PC-3 (cell line): ENCODE results near the gene RGS13. TPM values are rescaled to one million over a fixed set of nuclear protein-coding genes. Genes with fewer than 3 reads are reported as not detected.

Experiments used
- ATAC-seq: fragments of 200-7000 bp; cut with Tn5 transposase; 2 replicates; pipeline ENCODE4 v1.9.1; 2020; ENCODE audit warnings: mild to moderate bottlenecking, moderate library complexity
- BruUV-seq: library from RNA; stranded (reverse); fragments of 400-500 nt; replicated peaks from 2 replicates; lab custom pipeline; 2021; lab: Mats Ljungman, UMichigan
- CTCF ChIA-PET: fragments of 300-600 bp; sonication (Branson Sonifier 250); formaldehyde crosslinking; loops from one replicate; lab custom pipeline; 2022; ENCODE audit warnings: antibody characterized with exemption; lab: Charles Lee
- POLR2A ChIA-PET: fragments of 300-600 bp; sonication (Branson Sonifier 250); formaldehyde crosslinking; loops from one replicate; lab custom pipeline; 2022; ENCODE audit warnings: antibody characterized with exemption; ENCODE audit not compliant: unreplicated experiment; lab: Charles Lee
- DNase-seq: peaks from one replicate; pipeline ENCODE4 v3.0.0-alpha.2; 2015
- H2AFZ ChIP-seq: fragments of 300-600 bp; sonication (generic); 2 replicates; pipeline ENCODE4 v1.6.0; 2016; ENCODE audit warnings: antibody characterized with exemption, low read length
- H3F3A ChIP-seq: fragments of 300-600 bp; sonication (generic); one replicate; pipeline ENCODE4 v1.6.0; 2017; ENCODE audit warnings: antibody characterized with exemption, low read length, control low read depth, mild to moderate bottlenecking; ENCODE audit not compliant: unreplicated experiment
- H3K27ac ChIP-seq: fragments of 300-600 bp; sonication (generic); 2 replicates; pipeline ENCODE4 v1.5.1; 2016; ENCODE audit warnings: mild to moderate bottlenecking, low read length
- H3K27me3 ChIP-seq: fragments of 300-600 bp; sonication (generic); 2 replicates; pipeline ENCODE4 v1.6.1; 2016; ENCODE audit warnings: low read length, mixed read lengths
- H3K36me3 ChIP-seq: fragments of 300-600 bp; sonication (generic); 2 replicates; pipeline ENCODE4 v1.6.1; 2016; ENCODE audit warnings: low read depth, mixed run types, low read length, mixed read lengths
- H3K4me1 ChIP-seq: fragments of 300-600 bp; sonication (generic); 2 replicates; pipeline ENCODE4 v1.5.1; 2016; ENCODE audit warnings: low read length; ENCODE audit not compliant: insufficient read depth
- H3K4me2 ChIP-seq: fragments of 300-600 bp; sonication (generic); 2 replicates; pipeline ENCODE4 v1.6.0; 2016; ENCODE audit warnings: low read length
- H3K4me3 ChIP-seq: fragments of 300-600 bp; sonication (generic); 2 replicates; pipeline ENCODE4 v1.5.1; 2016; ENCODE audit warnings: mild to moderate bottlenecking, low read length, mixed read lengths
- H3K79me2 ChIP-seq: fragments of 300-600 bp; sonication (generic); 2 replicates; pipeline ENCODE4 v1.6.1; 2017; ENCODE audit warnings: low read length, mixed read lengths
- H3K9ac ChIP-seq: fragments of 300-600 bp; sonication (generic); 2 replicates; pipeline ENCODE4 v1.6.0; 2016; ENCODE audit warnings: mild to moderate bottlenecking, low read length
- H3K9me2 ChIP-seq: fragments of 300-600 bp; sonication (generic); replicated peaks from 2 replicates; pipeline ENCODE4 v1.6.1; 2016; ENCODE audit warnings: mixed run types, low read length, mixed read lengths
- H3K9me3 ChIP-seq: fragments of 300-600 bp; sonication (generic); 2 replicates; pipeline ENCODE4 v1.6.1; 2016; ENCODE audit warnings: low read length, mixed read lengths
- H4K20me1 ChIP-seq: fragments of 300-600 bp; sonication (generic); 2 replicates; pipeline ENCODE4 v1.6.1; 2016; ENCODE audit warnings: low read length, mixed read lengths
- EZH2 ChIP-seq: fragments of 300-600 bp; sonication (generic); IDR thresholded peaks from one replicate; pipeline ENCODE4 v1.6.1; 2017; ENCODE audit warnings: antibody characterized with exemption, mild to moderate bottlenecking, low read length; ENCODE audit not compliant: unreplicated experiment
- EZH2phosphoT487 ChIP-seq: fragments of 300-600 bp; sonication (generic); IDR thresholded peaks from 2 replicates; pipeline ENCODE4 v1.6.1; 2018; ENCODE audit warnings: mild to moderate bottlenecking, antibody characterized with exemption, low read length, borderline replicate concordance
- intact Hi-C: fragments of 100-400 bp; cut with micrococcal nuclease; formaldehyde crosslinking; loops from 2 replicates; pipeline ENCODE4 v1.9.0; 2023
- total RNA-seq: library from RNA; depleted of rRNA; stranded (reverse); fragments of >200 nt; gene quantifications from 2 replicates; pipeline ENCODE4 v1.2.3, GENCODE V29; 2014
- TF ChIP-seq, protein P1 (sequence below): fragments of 300-600 bp; sonication (generic); conservative IDR thresholded peaks from 2 replicates; pipeline ENCODE4 v1.5.1; 2017; ENCODE audit warnings: antibody characterized with exemption, low read depth, mild to moderate bottlenecking, low read length

The RGS13 gene
- total RNA-seq, 1 experiment from 2014 or later: 0.22 TPM

DNA sequence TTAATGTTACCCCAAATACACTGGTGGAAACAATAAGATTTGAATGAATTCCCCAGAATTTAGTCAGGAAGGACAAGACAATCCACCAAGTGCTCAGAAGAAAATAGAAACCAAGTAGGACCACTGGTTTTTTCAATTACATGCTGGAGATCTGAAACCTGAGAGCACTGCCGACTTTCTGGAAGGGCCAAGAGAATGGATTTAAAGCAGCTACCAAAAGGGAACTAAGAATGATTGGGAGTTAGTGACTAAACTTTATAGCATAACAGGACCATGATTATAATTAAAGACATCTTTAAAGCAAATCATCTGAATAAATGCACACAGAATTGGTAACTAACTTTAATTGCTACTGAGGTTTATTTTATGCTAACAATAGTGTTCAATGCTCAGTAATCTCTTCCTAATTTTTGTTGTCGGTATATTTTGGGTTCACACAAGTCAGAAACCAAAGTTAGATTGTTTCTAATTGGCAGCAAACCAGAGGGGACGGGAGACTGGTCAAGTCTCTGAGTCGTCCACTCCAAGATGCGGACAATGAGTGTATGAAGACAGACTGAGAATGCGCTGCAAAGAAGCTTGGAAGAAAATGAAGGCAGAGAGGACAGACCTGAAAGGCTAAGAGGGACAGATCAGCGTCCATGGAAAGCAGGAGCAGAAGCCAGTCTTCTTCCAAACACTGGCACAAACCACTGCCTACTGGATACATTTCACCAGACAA is 2.3 kb upstream of the RGS13 start:
- CTCF ChIA-PET: no interaction called here

GRCh38 chr1:192635041-192635440 is 906 bp upstream of the RGS13 start:
- Histone ChIP-seq H3F3A (no peaks in the 10 kb centered on the region), H3K9ac (no peak overlapping the region), H3K27ac (no peak overlapping the region), H3K9me3 (no peaks in the 10 kb centered on the region), H3K27me3 (no peaks in the 10 kb centered on the region), H3K36me3 (no peaks in the 10 kb centered on the region), H3K4me3 (no peak overlapping the region), H4K20me1 (no peaks in the 10 kb centered on the region), H3K4me2 (no peak overlapping the region), H3K79me2 (no peaks in the 10 kb centered on the region), H3K4me1 (peaks cover 33% of the 10 kb centered on the region), H3K9me2 (no peaks in the 10 kb centered on the region), H2AFZ (no peak overlapping the region)
- no peak for DNase-seq
- no TSS peak for BruUV-seq
- POLR2A ChIA-PET: no interaction called here
- CTCF ChIA-PET: no interaction called here
- TF ChIP-seq EZH2phosphoT487 (no peak), EZH2 (no peak)
- TF ChIP-seq, protein P1, sequence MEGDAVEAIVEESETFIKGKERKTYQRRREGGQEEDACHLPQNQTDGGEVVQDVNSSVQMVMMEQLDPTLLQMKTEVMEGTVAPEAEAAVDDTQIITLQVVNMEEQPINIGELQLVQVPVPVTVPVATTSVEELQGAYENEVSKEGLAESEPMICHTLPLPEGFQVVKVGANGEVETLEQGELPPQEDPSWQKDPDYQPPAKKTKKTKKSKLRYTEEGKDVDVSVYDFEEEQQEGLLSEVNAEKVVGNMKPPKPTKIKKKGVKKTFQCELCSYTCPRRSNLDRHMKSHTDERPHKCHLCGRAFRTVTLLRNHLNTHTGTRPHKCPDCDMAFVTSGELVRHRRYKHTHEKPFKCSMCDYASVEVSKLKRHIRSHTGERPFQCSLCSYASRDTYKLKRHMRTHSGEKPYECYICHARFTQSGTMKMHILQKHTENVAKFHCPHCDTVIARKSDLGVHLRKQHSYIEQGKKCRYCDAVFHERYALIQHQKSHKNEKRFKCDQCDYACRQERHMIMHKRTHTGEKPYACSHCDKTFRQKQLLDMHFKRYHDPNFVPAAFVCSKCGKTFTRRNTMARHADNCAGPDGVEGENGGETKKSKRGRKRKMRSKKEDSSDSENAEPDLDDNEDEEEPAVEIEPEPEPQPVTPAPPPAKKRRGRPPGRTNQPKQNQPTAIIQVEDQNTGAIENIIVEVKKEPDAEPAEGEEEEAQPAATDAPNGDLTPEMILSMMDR: no peak
- no peak for ATAC-seq
- intact Hi-C loops: no loop called here

More for the DNA sequence above, 2.3 kb upstream of the RGS13 start:
- no peaks in the 10 kb centered on the region for H3K9me2 ChIP-seq
- no TSS peak for BruUV-seq
- no peaks in the 10 kb centered on the region for H3K36me3 ChIP-seq
- no peak overlapping the region for H3K27ac ChIP-seq
- intact Hi-C loops: no loop called here
- TF ChIP-seq EZH2phosphoT487 (no peak), EZH2 (no peak)
- TF ChIP-seq, protein P1: no peak
- no peak for DNase-seq
- H2AFZ ChIP-seq: no peak overlapping the region
- H3K9ac ChIP-seq: no peak overlapping the region
- no peak for ATAC-seq
- no peaks in the 10 kb centered on the region for H3F3A ChIP-seq
- H3K27me3 ChIP-seq: no peaks in the 10 kb centered on the region
- no peak overlapping the region for H3K4me3 ChIP-seq
- no peaks in the 10 kb centered on the region for H3K9me3 ChIP-seq
- POLR2A ChIA-PET: no interaction called here
- H3K4me2 ChIP-seq: no peak overlapping the region
- H3K79me2 ChIP-seq: no peaks in the 10 kb centered on the region
- peaks cover 23% of the 10 kb centered on the region for H3K4me1 ChIP-seq
- H4K20me1 ChIP-seq: no peaks in the 10 kb centered on the region
